Mesenchymal stem cell (in vitro differentiated cells and primary cell): ENCODE results near the gene TSPAN9.

Source experiments
- DNase-seq: peaks from one replicate; pipeline ENCODE4 v3.0.0-alpha.2; 2013
- H2AFZ ChIP-seq: one replicate; pipeline ENCODE4 v1.6.1; 2013; ENCODE audit warnings: low read depth, mild to moderate bottlenecking, control low read depth, inconsistent platforms, low read length, moderate library complexity
- H2AK5ac ChIP-seq: 2 replicates; pipeline ENCODE4 v1.6.1; 2013; ENCODE audit warnings: low read length, moderate library complexity, mild to moderate bottlenecking, inconsistent platforms; ENCODE audit not compliant: severe bottlenecking
- H2BK120ac ChIP-seq: one replicate; pipeline ENCODE4 v1.6.1; 2013; ENCODE audit warnings: low read depth, mild to moderate bottlenecking, inconsistent platforms, low read length, moderate library complexity
- H2BK12ac ChIP-seq, 2 experiments: one replicate each; pipeline ENCODE4 v1.6.1; 2013; ENCODE audit warnings: inconsistent platforms in 2 of 2, low read length in 2 of 2, mild to moderate bottlenecking in 2 of 2, moderate library complexity in 2 of 2, control low read depth in 1 of 2
- H2BK15ac ChIP-seq: one replicate; pipeline ENCODE4 v1.6.1; 2013; ENCODE audit warnings: mild to moderate bottlenecking, low read depth, inconsistent platforms; ENCODE audit not compliant: poor library complexity, severe bottlenecking
- H2BK5ac ChIP-seq: 2 replicates; pipeline ENCODE4 v1.6.1; 2013; ENCODE audit warnings: low read depth, mild to moderate bottlenecking, low read length, control low read depth, inconsistent platforms; ENCODE audit not compliant: poor library complexity, severe bottlenecking
- H3K14ac ChIP-seq, 2 experiments: one replicate each; pipeline ENCODE4 v1.6.1; 2013; ENCODE audit warnings: inconsistent platforms in 2 of 2, low read length in 2 of 2, control low read depth in 1 of 2, mild to moderate bottlenecking in 1 of 2, moderate library complexity in 1 of 2
- H3K18ac ChIP-seq, 2 experiments: one replicate each; pipeline ENCODE4 v1.6.1; 2013; ENCODE audit warnings: inconsistent platforms in 2 of 2, low read length in 2 of 2, control low read depth in 1 of 2, low read depth in 1 of 2, mild to moderate bottlenecking in 1 of 2
- H3K23ac ChIP-seq, 2 experiments: one replicate each; pipeline ENCODE4 v1.6.1; 2013; ENCODE audit warnings: inconsistent platforms in 2 of 2, low read length in 2 of 2, mild to moderate bottlenecking in 2 of 2, moderate library complexity in 2 of 2, control low read depth in 1 of 2
- H3K27ac ChIP-seq: 2 replicates; pipeline ENCODE4 v1.5.1; 2013; ENCODE audit warnings: mild to moderate bottlenecking, moderate library complexity, low read length, control low read depth, inconsistent platforms; ENCODE audit not compliant: poor library complexity, severe bottlenecking
- H3K27me3 ChIP-seq, 2 experiments: 2 replicates each; pipeline versions ENCODE4 v1.6.1 to v1.7.0; 2013; ENCODE audit warnings: low read length in 2 of 2, mild to moderate bottlenecking in 2 of 2, moderate library complexity in 2 of 2, control low read depth in 1 of 2, inconsistent platforms in 1 of 2; ENCODE audit not compliant: control insufficient read depth in 1 of 2, insufficient read depth in 1 of 2
- H3K36me3 ChIP-seq, 2 experiments: 2 replicates each; pipeline versions ENCODE4 v1.6.1 to v1.7.0; 2013; ENCODE audit warnings: low read length in 2 of 2, control low read depth in 1 of 2, inconsistent platforms in 1 of 2, low read depth in 1 of 2, mild to moderate bottlenecking in 1 of 2; ENCODE audit not compliant: insufficient read depth in 2 of 2, control insufficient read depth in 1 of 2
- H3K4ac ChIP-seq, 2 experiments: one replicate each; pipeline ENCODE4 v1.6.1; 2013; ENCODE audit warnings: inconsistent platforms in 2 of 2, low read length in 2 of 2, mild to moderate bottlenecking in 2 of 2, moderate library complexity in 2 of 2, control low read depth in 1 of 2, low read depth in 1 of 2
- H3K4me1 ChIP-seq: 2 replicates; pipeline ENCODE4 v1.6.1; 2013; ENCODE audit warnings: low read depth, low read length, control low read depth; ENCODE audit not compliant: control insufficient read depth, insufficient read depth
- H3K4me2 ChIP-seq: 2 replicates; pipeline ENCODE4 v1.6.1; 2013; ENCODE audit warnings: low read length, mild to moderate bottlenecking, inconsistent platforms; ENCODE audit not compliant: poor library complexity, severe bottlenecking
- H3K4me3 ChIP-seq, 2 experiments: 2 replicates each; pipeline versions ENCODE4 v1.5.1 to v1.7.0; 2013; ENCODE audit warnings: low read length in 2 of 2, mild to moderate bottlenecking in 2 of 2, control low read depth in 1 of 2, low read depth in 1 of 2; ENCODE audit not compliant: insufficient read depth in 1 of 2
- H3K79me1 ChIP-seq: replicated peaks from 2 replicates; pipeline ENCODE4 v1.6.1; 2013; ENCODE audit warnings: mild to moderate bottlenecking, control low read depth, low read length, inconsistent platforms; ENCODE audit not compliant: poor library complexity, severe bottlenecking
- H3K9ac ChIP-seq: 2 replicates; pipeline ENCODE4 v1.7.0; 2013; ENCODE audit warnings: mild to moderate bottlenecking, low read length, moderate library complexity
- H3K9me3 ChIP-seq: 2 replicates; pipeline ENCODE4 v1.7.0; 2013; ENCODE audit warnings: mild to moderate bottlenecking, low read length; ENCODE audit not compliant: control insufficient read depth
- H4K8ac ChIP-seq: one replicate; pipeline ENCODE4 v1.6.1; 2013; ENCODE audit warnings: inconsistent platforms, mild to moderate bottlenecking, low read length, moderate library complexity
- H4K91ac ChIP-seq: one replicate; pipeline ENCODE4 v1.6.1; 2013; ENCODE audit warnings: mild to moderate bottlenecking, low read length, inconsistent platforms
- WGBS: methylation state at CpG from one replicate; pipeline ENCODE4 v1.1.7; 2013; ENCODE audit warnings: mixed read lengths; 5-methylcytosine and 5-hydroxymethylcytosine counted together

Gene TSPAN9

GRCh38 chr12:3233797-3234196 lies 156.6 kb downstream of the TSPAN9 start:
- Histone ChIP-seq H3K36me3 (peaks cover 0 to 13% of the 10 kb centered on the region in 2 experiments), H2AK5ac (no peak overlapping the region), H4K91ac (no peak overlapping the region), H2AFZ (no peak overlapping the region), H2BK5ac (no peak overlapping the region), H4K8ac (no peak overlapping the region), H3K14ac (no peak overlapping the region), H3K79me1 (peaks cover 25% of the 10 kb centered on the region), H3K4me3 (no peak overlapping the region), H2BK120ac (no peak overlapping the region), H3K9ac (no peak overlapping the region), H3K4ac (no peak overlapping the region), H2BK15ac (no peak overlapping the region), H3K4me2 (no peak overlapping the region), H3K18ac (no peak overlapping the region), H3K23ac (no peak overlapping the region), H3K4me1 (peaks cover 36% of the 10 kb centered on the region), H2BK12ac (no peak overlapping the region), H3K9me3 (peaks cover 1% of the 10 kb centered on the region), H3K27ac (no peak overlapping the region), H3K27me3 (peaks cover 0 to 16% of the 10 kb centered on the region in 2 experiments)
- WGBS = 85% methylated on average over 1 of the region's 5 CpGs
- DNase-seq = no peak

GRCh38 chr12:3236345-3237187 lies 159.4 kb downstream of the TSPAN9 start:
- Histone ChIP-seq H3K79me1 (peaks cover 17% of the 10 kb centered on the region), H3K4me3 (no peak overlapping the region), H2AFZ (no peak overlapping the region), H3K9ac (no peak overlapping the region), H2BK12ac (no peak overlapping the region), H3K9me3 (no peaks in the 10 kb centered on the region), H2BK5ac (no peak overlapping the region), H3K23ac (no peak overlapping the region), H3K36me3 (peaks cover 0 to 14% of the 10 kb centered on the region in 2 experiments), H2BK15ac (no peak overlapping the region), H3K27me3 (peaks cover 0 to 16% of the 10 kb centered on the region in 2 experiments), H4K91ac (no peak overlapping the region), H2AK5ac (no peak overlapping the region), H3K4me1 (peaks cover 24% of the 10 kb centered on the region), H3K4ac (no peak overlapping the region), H3K14ac (no peak overlapping the region), H2BK120ac (no peak overlapping the region), H3K18ac (no peak overlapping the region), H4K8ac (no peak overlapping the region), H3K27ac (peak overlapping the region; percentile 80), H3K4me2 (no peak overlapping the region)
- WGBS = 33% methylated on average over 16 of the region's 16 CpGs
- DNase-seq = peak; percentile 82

- 91% methylated on average over 11 of the region's 11 CpGs for WGBS
- Histone ChIP-seq H3K14ac (no peak overlapping the region), H3K36me3 (peaks cover 0 to 14% of the 10 kb centered on the region in 2 experiments), H2AK5ac (no peak overlapping the region), H4K8ac (no peak overlapping the region), H3K27ac (no peak overlapping the region), H3K4ac (no peak overlapping the region), H3K27me3 (peaks cover 0 to 5% of the 10 kb centered on the region in 2 experiments), H2AFZ (no peak overlapping the region), H3K79me1 (peaks cover 14% of the 10 kb centered on the region), H3K23ac (no peak overlapping the region), H4K91ac (no peak overlapping the region), H3K9me3 (no peaks in the 10 kb centered on the region), H3K18ac (peak overlapping the region in 1 of 2 experiments; percentile 37), H2BK12ac (no peak overlapping the region), H3K9ac (no peak overlapping the region), H3K4me1 (peaks cover 30% of the 10 kb centered on the region), H3K4me2 (no peak overlapping the region), H2BK5ac (no peak overlapping the region), H3K4me3 (no peak overlapping the region), H2BK15ac (no peak overlapping the region), H2BK120ac (no peak overlapping the region)
- DNase-seq = no peak
Measured at GRCh38 chr12:3238196-3238595, 161.0 kb downstream of the TSPAN9 start.

- Histone ChIP-seq H3K4me3 (no peak overlapping the region), H4K8ac (no peak overlapping the region), H2BK15ac (no peak overlapping the region), H3K9me3 (no peaks in the 10 kb centered on the region), H3K9ac (no peak overlapping the region), H4K91ac (no peak overlapping the region), H2BK5ac (no peak overlapping the region), H3K14ac (no peak overlapping the region), H2BK12ac (no peak overlapping the region), H3K4me1 (peaks cover 40% of the 10 kb centered on the region), H3K79me1 (peaks cover 12% of the 10 kb centered on the region), H3K27me3 (peaks cover 0 to 5% of the 10 kb centered on the region in 2 experiments), H3K27ac (no peak overlapping the region), H3K23ac (no peak overlapping the region), H3K4me2 (no peak overlapping the region), H3K18ac (no peak overlapping the region), H2BK120ac (no peak overlapping the region), H2AFZ (no peak overlapping the region), H2AK5ac (no peak overlapping the region), H3K36me3 (peaks cover 0 to 39% of the 10 kb centered on the region in 2 experiments), H3K4ac (no peak overlapping the region)
- WGBS = 89% methylated on average over 15 of the region's 15 CpGs
- DNase-seq = no peak
Measured at GRCh38 chr12:3241621-3242020, 164.4 kb downstream of the TSPAN9 start.
